ENCODE data around the gene BCL10. TPM values are rescaled to one million over a fixed set of nuclear protein-coding genes. Genes with fewer than 3 reads are reported as not detected.
A peak's percentile ranks its signal among the peaks of the same experiment; 100 is the strongest.

Gene BCL10
- total RNA-seq, 1 donor from 2014 or later = 25.9 TPM

- H3K4me1 ChIP-seq = peaks cover 19% of the 10 kb centered on the region
- intact Hi-C loops (cut with DNase I) = no loop called here
- peak; percentile 59 for ATAC-seq
- TF ChIP-seq CTCF (IDR thresholded peaks at IDR 0.05) = peak; percentile 10
- H3K36me3 ChIP-seq = no peaks in the 10 kb centered on the region
- no peak for DNase-seq
- H3K4me3 ChIP-seq = no peak overlapping the region
- peak overlapping the region; percentile 39 for H3K27ac ChIP-seq
- no peaks in the 10 kb centered on the region for H3K27me3 ChIP-seq
- no peaks in the 10 kb centered on the region for H3K9me3 ChIP-seq
These were observed 36.2 kb downstream of the BCL10 start for GRCh38 chr1:85240174-85240601.

GRCh38 chr1:85237613-85238012, 38.8 kb downstream of the BCL10 start:
- TF ChIP-seq CTCF (IDR thresholded peaks at IDR 0.05) = no peak

GRCh38 chr1:85230305-85230977, 46.0 kb downstream of the BCL10 start:
- intact Hi-C loops (cut with DNase I) = no loop called here
- DNase-seq (no peak), ATAC-seq (peak; percentile 61)
- TF ChIP-seq CTCF (IDR thresholded peaks at IDR 0.05) = peak; percentile 18
- Histone ChIP-seq H3K4me3 (no peak overlapping the region), H3K27ac (no peak overlapping the region), H3K27me3 (no peaks in the 10 kb centered on the region), H3K4me1 (peaks cover 5% of the 10 kb centered on the region), H3K9me3 (no peaks in the 10 kb centered on the region), H3K36me3 (no peaks in the 10 kb centered on the region)

More at GRCh38 chr1:85237613-85238012, 38.8 kb downstream of the BCL10 start:
- no peaks in the 10 kb centered on the region for H3K36me3 ChIP-seq
- ATAC-seq = no peak
- H3K4me1 ChIP-seq = peaks cover 14% of the 10 kb centered on the region
- no peaks in the 10 kb centered on the region for H3K9me3 ChIP-seq
- H3K27ac ChIP-seq = no peak overlapping the region
- intact Hi-C loops (cut with DNase I) = no loop called here
- no peak overlapping the region for H3K4me3 ChIP-seq
- H3K27me3 ChIP-seq = no peaks in the 10 kb centered on the region
- DNase-seq = no peak

GRCh38 chr1:85229574-85230097, 46.8 kb downstream of the BCL10 start:
- no peak for TF ChIP-seq CTCF (IDR thresholded peaks at IDR 0.05)

GRCh38 chr1:85228972-85229371, 47.5 kb downstream of the BCL10 start:
- no peaks in the 10 kb centered on the region for H3K36me3 ChIP-seq
- no peak for TF ChIP-seq CTCF (IDR thresholded peaks at IDR 0.05)
- H3K27ac ChIP-seq = no peak overlapping the region
- H3K27me3 ChIP-seq = no peaks in the 10 kb centered on the region
- DNase-seq (no peak), ATAC-seq (no peak)
- peaks cover 11% of the 10 kb centered on the region for H3K4me1 ChIP-seq
- H3K4me3 ChIP-seq = no peak overlapping the region
- intact Hi-C loops (cut with DNase I) = no loop called here
- H3K9me3 ChIP-seq = no peaks in the 10 kb centered on the region

More at GRCh38 chr1:85229574-85230097, 46.8 kb downstream of the BCL10 start:
- no peaks in the 10 kb centered on the region for H3K9me3 ChIP-seq
- intact Hi-C loops (cut with DNase I) = no loop called here
- no peak for DNase-seq
- H3K4me1 ChIP-seq = peaks cover 11% of the 10 kb centered on the region
- no peak overlapping the region for H3K27ac ChIP-seq
- ATAC-seq = no peak
- no peaks in the 10 kb centered on the region for H3K27me3 ChIP-seq
- no peak overlapping the region for H3K4me3 ChIP-seq
- no peaks in the 10 kb centered on the region for H3K36me3 ChIP-seq

Measured in upper lobe of right lung (tissue), 1 donor.